Ovary (tissue), 3 donors: Measurements from ENCODE around the gene POLR1E.

ENCODE experiments used
- CTCF ChIP-seq, 3 donors: fragments of 450-650 bp in 2 of 3; fragments of 200-600 bp in 1 of 3; IDR thresholded peaks; one replicate each; pipeline versions ENCODE4 v1.5.1 to v1.8.0; 2016 to 2022; ENCODE audit warnings: antibody characterized with exemption in 3 of 3, mild to moderate bottlenecking in 1 of 3
- POLR2A ChIP-seq: fragments of 450-650 bp; IDR thresholded peaks from one replicate; pipeline ENCODE4 v1.6.1; 2017; ENCODE audit warnings: antibody characterized with exemption, mild to moderate bottlenecking, moderate library complexity
- donor health status: DM: no; HTN: no; CAD: no.

GRCh38 chr9:37443566-37443965 lies 42.2 kb upstream of the POLR1E start:
- TF ChIP-seq CTCF (IDR thresholded peaks at IDR 0.05) (no peak), POLR2A (no peak)
